GM12875 (cell line): ENCODE results near the gene CCPG1.

Experiments
- H3K4me3 ChIP-seq: one replicate; pipeline ENCODE4 v1.5.1; 2011; ENCODE audit warnings: low read depth, low read length, control low read depth
- TF ChIP-seq, protein P1 (sequence below): IDR thresholded peaks from 2 replicates; pipeline ENCODE4 v1.5.1; 2011; ENCODE audit warnings: low read depth, mild to moderate bottlenecking, control low read depth, inconsistent platforms, low read length, moderate library complexity, borderline replicate concordance; ENCODE audit not compliant: insufficient read depth

CCPG1 gene

DNA sequence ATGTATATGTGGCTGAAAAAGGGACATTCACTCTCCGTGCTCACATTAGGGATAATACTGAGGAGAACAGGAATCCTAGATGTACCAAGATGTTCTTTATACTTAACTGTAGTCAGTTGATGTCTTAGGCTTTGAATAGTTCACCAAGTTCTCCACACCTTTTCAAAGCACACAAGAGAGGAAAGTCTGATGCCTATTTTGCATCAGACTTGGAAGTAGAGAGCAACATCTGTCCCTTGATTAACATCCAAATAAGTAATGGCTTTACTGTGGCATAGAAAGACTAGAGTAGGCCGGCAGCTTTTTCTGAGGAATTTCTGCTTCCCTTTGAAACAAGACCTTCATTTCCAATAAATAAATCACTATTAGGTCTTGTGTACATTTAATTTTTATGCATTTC, 55.1 kb downstream of the CCPG1 start:
- H3K4me3 ChIP-seq = no peak overlapping the region
- TF ChIP-seq, protein P1, sequence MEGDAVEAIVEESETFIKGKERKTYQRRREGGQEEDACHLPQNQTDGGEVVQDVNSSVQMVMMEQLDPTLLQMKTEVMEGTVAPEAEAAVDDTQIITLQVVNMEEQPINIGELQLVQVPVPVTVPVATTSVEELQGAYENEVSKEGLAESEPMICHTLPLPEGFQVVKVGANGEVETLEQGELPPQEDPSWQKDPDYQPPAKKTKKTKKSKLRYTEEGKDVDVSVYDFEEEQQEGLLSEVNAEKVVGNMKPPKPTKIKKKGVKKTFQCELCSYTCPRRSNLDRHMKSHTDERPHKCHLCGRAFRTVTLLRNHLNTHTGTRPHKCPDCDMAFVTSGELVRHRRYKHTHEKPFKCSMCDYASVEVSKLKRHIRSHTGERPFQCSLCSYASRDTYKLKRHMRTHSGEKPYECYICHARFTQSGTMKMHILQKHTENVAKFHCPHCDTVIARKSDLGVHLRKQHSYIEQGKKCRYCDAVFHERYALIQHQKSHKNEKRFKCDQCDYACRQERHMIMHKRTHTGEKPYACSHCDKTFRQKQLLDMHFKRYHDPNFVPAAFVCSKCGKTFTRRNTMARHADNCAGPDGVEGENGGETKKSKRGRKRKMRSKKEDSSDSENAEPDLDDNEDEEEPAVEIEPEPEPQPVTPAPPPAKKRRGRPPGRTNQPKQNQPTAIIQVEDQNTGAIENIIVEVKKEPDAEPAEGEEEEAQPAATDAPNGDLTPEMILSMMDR = no peak

DNA sequence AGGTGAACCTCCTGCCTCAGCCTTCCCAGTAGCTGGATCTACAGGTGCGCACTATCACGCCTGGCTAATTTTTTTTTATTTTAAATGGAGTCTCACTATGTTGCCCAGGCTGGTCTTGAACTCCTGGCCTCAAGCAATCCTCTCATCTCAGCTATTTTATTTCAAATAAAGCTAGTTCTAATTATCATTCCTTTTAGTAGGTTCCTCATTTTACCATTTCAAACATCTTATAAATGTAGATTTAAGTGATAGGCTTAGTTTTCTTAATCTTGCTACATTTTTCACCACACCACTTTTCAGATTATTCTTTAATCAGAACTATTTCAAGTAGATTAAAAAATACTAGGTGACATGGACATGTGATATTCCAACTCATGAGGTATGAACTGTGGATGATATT, 58.9 kb downstream of the CCPG1 start:
- H3K4me3 ChIP-seq = no peak overlapping the region
- TF ChIP-seq, protein P1 = no peak

DNA sequence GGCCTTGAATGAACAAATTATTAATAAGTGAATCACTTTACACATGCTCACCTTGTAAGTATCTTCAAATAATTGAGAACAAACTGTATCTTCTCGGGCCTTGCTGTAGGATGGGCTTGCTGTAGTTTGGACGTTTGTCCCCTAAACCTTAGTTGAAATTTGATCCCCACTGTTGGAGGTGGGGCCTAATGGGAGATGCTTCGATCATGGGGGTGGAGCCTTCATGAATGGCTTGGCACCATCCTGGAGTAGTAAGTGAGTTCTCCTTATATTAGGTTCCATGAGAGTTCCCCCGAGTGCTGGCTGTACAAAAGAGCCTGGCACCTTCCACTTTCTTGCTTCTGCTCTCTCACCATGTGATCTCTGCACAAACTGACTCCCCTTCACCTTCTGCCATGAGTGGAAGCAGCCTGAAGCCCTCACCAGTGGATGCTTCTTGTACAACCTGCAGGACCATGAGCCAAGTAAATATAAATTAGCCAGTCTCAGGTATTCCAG, 59.8 kb downstream of the CCPG1 start:
- H3K4me3 ChIP-seq = no peak overlapping the region
- TF ChIP-seq, protein P1 = no peak

DNA sequence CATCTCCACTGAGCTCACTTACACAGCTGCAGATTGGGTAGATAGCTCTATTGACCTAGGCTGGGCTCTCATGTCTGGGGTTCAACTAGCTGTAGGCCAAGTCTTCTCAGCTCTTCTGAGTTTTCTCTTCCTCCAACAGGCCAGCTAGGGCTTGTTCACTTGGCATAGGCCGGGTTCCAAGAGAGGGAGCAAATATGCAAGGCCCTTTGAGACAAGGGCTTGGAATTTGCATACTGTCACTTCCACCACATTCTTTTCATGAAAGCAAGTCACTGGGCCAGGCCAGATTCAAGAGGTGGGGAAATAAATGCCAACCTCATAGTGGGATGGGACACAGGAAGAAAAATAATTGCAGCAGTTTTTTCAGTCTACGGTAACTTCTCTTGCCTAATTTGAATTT, 64.0 kb downstream of the CCPG1 start:
- TF ChIP-seq, protein P1 = no peak
- H3K4me3 ChIP-seq = no peak overlapping the region

DNA sequence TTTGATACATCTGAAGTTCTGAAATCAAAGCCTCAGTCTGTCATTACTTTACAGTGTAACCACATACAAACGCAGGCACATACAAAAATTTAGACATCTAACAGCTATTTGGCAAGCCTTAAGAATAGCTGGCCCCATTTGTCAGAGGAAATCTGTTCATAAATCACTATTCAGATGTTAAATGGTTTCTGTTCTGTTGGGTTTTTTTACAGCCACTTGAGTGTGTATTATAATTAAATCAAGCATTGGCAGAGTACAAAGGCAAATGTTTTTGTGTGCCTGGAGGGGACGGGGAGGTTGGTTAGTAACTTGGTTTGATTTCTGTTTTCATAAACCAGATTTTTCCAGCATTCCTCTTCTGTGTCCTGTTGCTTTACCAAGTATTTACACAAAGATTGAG, 65.0 kb downstream of the CCPG1 start:
- TF ChIP-seq, protein P1 = no peak
- no peak overlapping the region for H3K4me3 ChIP-seq

DNA sequence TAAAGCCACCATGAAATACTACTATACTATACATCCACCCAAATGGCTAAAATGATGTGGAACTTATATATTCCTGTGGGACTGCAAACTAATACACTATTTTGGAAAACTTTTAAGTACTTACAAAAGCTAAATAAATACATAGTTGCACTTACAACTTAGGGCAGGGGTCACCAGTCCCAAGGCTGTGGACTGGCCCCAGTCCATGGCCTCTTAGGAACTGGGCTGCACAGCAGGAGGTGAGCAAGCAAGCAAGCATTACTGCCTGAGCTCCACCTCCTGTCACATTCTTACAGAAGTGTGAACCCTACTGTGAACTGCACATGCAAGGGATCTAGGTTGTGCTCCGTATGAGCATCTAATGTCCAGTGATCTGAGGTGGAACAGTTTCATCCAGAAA, 71.0 kb downstream of the CCPG1 start:
- no peak overlapping the region for H3K4me3 ChIP-seq
- TF ChIP-seq, protein P1 = no peak

DNA sequence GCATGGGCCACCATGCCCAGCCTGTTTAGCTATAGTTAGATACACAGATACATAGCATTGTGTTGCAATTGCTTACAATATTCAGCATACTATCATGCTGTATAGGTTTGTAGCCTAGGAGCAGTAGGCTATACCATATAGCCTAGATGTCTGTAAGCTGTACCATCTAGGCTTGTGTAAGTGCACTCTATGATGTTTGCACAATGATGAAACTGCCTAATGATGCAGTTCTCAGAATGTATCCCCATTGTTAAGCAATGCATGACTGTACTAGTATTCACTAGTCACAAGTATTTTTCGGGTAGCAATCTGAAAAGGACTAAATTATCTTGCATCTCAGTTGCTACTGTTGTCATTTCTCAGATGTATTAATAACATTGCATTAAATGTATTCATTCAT, 73.2 kb downstream of the CCPG1 start:
- TF ChIP-seq, protein P1 = no peak

More for the DNA sequence above, 73.2 kb downstream of the CCPG1 start:
- no peak overlapping the region for H3K4me3 ChIP-seq
